Lower leg skin (tissue), 3 donors: ENCODE measurements around the gene COL2A1.

Experiments used
- POLR2A ChIP-seq, 2 donors: fragments of 450-650 bp; IDR thresholded peaks; one replicate each; pipeline ENCODE4 v1.6.1; 2016 to 2017; ENCODE audit warnings: antibody characterized with exemption in 2 of 2, mild to moderate bottlenecking in 1 of 2, moderate library complexity in 1 of 2
- TF ChIP-seq, protein P1 (sequence below), 3 donors: fragments of 450-650 bp; IDR thresholded peaks; one replicate each; pipeline ENCODE4 v1.5.1; 2016; ENCODE audit warnings: antibody characterized with exemption in 3 of 3, mild to moderate bottlenecking in 3 of 3, moderate library complexity in 2 of 3

- TF ChIP-seq, protein P1, sequence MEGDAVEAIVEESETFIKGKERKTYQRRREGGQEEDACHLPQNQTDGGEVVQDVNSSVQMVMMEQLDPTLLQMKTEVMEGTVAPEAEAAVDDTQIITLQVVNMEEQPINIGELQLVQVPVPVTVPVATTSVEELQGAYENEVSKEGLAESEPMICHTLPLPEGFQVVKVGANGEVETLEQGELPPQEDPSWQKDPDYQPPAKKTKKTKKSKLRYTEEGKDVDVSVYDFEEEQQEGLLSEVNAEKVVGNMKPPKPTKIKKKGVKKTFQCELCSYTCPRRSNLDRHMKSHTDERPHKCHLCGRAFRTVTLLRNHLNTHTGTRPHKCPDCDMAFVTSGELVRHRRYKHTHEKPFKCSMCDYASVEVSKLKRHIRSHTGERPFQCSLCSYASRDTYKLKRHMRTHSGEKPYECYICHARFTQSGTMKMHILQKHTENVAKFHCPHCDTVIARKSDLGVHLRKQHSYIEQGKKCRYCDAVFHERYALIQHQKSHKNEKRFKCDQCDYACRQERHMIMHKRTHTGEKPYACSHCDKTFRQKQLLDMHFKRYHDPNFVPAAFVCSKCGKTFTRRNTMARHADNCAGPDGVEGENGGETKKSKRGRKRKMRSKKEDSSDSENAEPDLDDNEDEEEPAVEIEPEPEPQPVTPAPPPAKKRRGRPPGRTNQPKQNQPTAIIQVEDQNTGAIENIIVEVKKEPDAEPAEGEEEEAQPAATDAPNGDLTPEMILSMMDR (IDR thresholded peaks at IDR 0.05): no peak
- TF ChIP-seq POLR2A (IDR thresholded peaks at IDR 0.05): no peak
These were observed 25.7 kb downstream of the COL2A1 start for GRCh38 chr12:47978598-47978873.
